Mammary epithelial cell (primary cell): ENCODE data around the gene LRMDA.

ENCODE experiments used
- EZH2 ChIP-seq: IDR thresholded peaks from 2 replicates; pipeline ENCODE4 v1.6.1; 2012; ENCODE audit warnings: low read length, inconsistent platforms, borderline replicate concordance
- TF ChIP-seq, protein P1 (sequence below), 2 donors: IDR thresholded peaks in 1 of 2; conservative IDR thresholded peaks in 1 of 2; 2 replicates each; pipeline ENCODE4 v1.5.1; 2011 to 2012; ENCODE audit warnings: inconsistent platforms in 2 of 2, low read length in 2 of 2, mild to moderate bottlenecking in 2 of 2, control low read depth in 1 of 2, low read depth in 1 of 2; ENCODE audit not compliant: insufficient read depth in 1 of 2; ENCODE audit errors: extremely low read depth in 1 of 2

- TF ChIP-seq, protein P1, sequence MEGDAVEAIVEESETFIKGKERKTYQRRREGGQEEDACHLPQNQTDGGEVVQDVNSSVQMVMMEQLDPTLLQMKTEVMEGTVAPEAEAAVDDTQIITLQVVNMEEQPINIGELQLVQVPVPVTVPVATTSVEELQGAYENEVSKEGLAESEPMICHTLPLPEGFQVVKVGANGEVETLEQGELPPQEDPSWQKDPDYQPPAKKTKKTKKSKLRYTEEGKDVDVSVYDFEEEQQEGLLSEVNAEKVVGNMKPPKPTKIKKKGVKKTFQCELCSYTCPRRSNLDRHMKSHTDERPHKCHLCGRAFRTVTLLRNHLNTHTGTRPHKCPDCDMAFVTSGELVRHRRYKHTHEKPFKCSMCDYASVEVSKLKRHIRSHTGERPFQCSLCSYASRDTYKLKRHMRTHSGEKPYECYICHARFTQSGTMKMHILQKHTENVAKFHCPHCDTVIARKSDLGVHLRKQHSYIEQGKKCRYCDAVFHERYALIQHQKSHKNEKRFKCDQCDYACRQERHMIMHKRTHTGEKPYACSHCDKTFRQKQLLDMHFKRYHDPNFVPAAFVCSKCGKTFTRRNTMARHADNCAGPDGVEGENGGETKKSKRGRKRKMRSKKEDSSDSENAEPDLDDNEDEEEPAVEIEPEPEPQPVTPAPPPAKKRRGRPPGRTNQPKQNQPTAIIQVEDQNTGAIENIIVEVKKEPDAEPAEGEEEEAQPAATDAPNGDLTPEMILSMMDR (conservative IDR thresholded peaks at IDR 0.05 in 1 of 2, IDR thresholded peaks at IDR 0.05 in 1 of 2; ENCODE audit: extremely low read depth in 1 of 2, insufficient read depth in 1 of 2, low read depth in 1 of 2, low read length in 2 of 2): no peak
- no peak for TF ChIP-seq EZH2
These were observed 1117.7 kb downstream of the LRMDA start for GRCh38 chr10:76549171-76549570.
